Hematopoietic multipotent progenitor cell treated with erythropoietin and hydrocortisone succinate and interleukin-3 and kit ligand, for 6 days (in vitro differentiated cells): ENCODE data around the gene PROX2.

Experiments used
- DNase-seq: peaks from one replicate; pipeline ENCODE4 v3.0.0-alpha.2; 2015

PROX2 gene

DNA sequence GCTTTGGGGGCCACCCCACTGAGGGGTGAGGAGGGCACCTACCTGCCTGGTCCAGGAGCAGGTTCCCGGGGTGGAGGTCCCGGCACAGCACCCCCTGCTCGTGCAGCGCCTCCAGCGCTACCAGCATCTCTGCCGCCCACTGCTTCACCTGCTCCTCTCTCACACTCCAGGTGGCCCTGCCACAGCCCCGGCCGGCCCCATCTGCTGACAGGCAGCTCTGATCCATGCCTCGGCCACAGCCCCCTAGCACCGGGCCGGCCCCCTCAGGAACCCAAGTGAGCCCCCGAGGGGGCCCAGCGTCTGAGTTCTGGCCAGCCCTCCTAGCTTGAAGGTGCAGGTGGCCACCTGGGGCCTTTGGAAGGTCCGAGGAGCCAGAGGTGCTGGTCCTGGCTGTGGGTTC lies 33.6 kb upstream of the PROX2 start:
- no peak for DNase-seq

- DNase-seq: no peak
Observed at GRCh38 chr14:74908861-74909341, 33.0 kb upstream of the PROX2 start.

DNA sequence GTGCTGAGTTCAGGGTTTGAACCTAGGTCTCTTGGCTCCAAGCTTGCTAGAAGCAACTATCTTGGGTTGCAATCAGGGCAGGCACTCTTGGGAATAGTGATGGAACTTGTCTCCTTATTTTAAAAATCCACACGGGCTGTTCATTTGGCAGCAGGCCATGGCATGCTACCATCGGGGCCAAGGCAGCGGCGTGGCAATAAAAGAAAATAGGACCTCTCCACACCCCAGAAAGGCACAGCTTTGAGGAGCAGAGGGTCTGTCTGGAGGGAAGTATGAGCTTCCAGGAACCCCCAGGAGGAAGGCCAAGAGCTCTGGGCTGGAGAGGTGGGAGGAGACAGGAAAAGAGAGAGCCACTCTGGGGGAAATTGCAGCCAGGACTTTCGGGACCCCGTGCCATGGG lies 31.8 kb upstream of the PROX2 start:
- no peak for DNase-seq

DNA sequence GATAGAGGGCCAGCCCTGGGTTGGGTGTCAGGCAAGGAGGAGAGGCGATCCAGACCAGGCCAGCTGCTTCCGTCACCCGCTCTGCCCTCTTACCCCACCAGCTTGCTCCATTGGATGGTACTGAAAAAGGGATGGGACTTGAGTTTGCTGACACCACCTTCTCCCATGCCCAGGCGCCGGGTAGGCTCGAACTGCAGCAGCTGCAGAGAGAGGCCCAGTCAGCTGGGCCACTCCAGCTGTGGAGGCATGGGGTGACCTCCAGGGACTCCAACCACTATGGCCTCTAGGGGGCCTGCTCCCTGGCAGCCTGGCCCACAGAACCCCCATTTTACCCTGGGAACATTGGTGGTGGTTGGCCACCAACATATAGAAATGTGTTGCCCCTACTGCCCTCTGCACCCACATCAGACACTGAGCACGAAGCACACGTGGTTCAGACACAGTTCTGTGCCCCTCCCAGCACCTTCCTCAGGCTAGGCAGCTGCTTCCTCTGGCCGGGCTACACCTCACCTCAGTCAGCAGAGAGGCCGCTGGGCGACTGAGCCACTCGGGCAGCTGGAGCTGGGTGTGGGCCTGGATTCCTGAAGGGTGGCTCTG lies 31.1 kb upstream of the PROX2 start:
- DNase-seq: peak; percentile 54

DNA sequence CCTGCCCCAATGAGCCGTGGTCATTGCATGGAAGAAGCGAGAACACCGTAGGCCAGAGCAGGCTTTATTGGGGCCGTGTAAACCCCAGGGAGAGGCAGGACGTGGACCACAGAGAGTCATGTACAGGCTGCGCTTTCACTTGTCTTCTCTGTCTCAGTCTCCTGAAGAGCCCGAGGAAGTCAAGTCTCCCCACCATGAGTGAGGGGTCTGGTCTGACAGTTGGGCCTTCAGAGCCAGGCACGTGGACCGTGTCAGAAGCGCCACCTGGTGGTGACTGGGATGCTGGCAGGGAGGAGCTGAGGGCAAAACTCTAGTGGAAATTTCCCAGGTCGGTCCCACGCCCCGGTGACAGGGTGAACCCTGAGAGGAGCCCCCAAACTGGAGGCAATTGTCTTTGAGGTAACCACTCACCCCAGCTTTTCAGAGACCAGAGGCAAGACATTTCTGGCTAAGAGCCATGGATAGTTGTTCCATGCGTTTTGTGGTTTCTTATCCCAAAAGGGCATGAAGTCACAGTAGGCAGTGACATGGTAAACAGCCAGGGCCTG lies 29.7 kb upstream of the PROX2 start:
- peak; percentile 86 for DNase-seq

DNA sequence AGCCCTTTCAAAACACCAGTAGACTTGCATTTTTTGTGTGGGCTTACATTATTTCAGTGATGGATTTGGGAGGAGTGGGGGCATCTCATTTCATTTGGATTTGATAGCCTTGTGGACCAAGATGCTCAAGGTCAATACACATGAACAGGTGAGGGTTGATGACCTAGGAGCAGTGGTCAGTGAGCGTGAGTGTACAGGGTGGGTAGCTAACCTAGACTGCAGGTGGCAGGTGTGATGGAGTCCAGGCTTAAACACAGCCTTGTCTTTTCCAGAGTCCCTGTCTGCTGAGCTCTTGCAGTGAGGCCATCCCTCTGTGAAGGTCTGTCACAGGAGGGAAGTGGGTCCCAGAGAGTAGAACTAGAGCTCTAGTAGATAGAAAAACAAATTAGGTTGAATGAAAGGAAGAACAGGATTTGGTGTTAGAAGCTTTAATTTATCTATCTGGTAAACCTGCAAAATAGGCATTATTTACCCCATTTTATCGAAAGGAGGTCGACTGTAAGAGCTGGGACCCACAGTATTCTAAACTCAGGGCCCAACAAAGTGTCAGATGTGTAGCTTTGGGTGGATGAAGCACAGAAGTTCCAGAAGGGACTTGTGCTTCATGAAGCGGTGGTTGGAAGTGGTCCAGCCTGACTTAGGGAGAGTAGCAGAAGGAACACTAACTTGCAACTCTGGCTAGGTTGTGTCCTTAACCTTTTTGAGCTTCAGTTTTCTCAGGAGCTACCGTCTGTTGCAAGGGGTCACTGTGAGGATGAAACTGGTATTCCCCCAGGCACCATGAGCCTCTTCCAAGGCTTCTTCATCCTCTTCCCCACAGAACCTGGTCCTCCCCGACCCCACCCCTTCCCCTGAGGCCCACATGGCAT lies 28.9 kb upstream of the PROX2 start:
- DNase-seq: peak; percentile 24

GRCh38 chr14:74902941-74903705 lies 27.2 kb upstream of the PROX2 start:
- DNase-seq: no peak

- no peak for DNase-seq
Observed at GRCh38 chr14:74898694-74899093, 22.7 kb upstream of the PROX2 start.

DNA sequence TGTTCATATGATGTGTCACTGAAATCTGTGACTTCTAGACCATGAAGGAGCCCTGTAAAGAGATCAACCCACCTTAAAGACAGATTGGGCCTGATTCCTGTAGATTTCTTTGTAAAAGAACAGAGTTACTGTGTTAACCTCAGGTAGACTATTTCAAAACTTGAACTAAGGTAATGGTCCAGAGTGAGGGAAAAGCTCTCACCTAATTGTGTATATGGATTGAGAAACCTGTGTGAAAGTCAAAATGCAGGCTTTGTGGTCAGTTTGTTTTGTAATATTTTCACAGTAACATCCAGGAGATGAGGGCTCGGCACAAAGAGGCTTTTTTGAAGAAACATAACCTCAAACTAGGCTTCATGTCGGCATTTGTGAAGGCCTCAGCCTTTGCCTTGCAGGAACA lies 22.1 kb upstream of the PROX2 start:
- no peak for DNase-seq

GRCh38 chr14:74897642-74898041 lies 21.7 kb upstream of the PROX2 start:
- DNase-seq: no peak

GRCh38 chr14:74896400-74896799 lies 20.5 kb upstream of the PROX2 start:
- no peak for DNase-seq

- no peak for DNase-seq
Observed at GRCh38 chr14:74893614-74894091, 17.7 kb upstream of the PROX2 start.

DNA sequence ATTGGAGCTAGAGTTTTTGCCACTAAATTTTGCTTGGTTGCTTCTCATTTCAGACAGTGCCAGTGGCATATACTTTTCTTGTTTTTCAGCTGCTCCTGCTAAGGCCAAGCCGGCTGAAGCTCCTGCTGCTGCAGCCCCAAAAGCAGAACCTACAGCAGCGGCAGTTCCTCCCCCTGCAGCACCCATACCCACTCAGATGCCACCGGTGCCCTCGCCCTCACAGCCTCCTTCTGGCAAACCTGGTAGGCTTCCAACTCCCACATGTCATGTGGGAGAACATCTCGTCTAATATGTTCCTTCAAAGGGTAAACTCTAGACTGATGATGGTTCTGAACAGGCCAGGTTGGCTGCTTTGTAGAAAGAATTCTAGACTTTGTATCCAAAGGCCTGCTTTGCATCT lies 16.8 kb upstream of the PROX2 start:
- DNase-seq: no peak

DNA sequence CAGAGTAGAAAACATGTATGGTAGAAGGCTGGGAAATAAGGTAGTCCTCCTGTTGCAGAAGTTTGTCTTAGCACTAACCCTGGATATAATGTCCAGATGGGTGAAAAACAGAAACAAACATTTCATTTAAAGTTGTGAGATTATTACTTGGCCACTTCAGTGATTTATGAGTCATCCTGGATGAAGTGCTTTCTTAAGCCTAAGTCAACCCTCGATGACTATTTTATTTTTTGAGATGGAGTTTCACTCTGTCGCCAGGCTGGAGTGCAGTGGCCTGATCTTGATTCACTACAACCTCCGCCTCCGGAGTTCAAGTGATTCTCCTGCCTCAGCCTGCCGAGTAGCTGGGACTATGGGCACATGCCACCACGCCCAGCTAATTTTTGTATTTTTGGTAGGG lies 15.9 kb upstream of the PROX2 start:
- no peak for DNase-seq

DNA sequence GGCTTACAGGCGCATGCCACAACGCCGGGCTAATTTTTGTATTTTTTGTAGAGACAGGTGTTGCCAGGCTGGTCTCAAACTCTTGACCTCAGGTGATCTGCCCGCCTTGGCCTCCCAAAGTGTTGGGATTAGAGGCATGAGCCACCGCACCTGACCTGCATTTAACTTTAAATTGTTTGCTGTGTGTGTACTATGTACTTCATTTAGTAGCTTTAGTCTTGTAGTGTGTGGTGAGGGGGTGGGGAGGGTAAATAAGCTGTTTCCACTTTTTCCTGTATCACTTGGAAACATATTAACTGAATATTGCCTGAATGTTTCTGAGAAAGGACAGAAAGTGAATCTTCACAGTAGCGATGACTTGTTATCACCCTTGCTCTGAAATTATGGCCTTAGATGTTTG lies 14.3 kb upstream of the PROX2 start:
- DNase-seq: no peak

DNA sequence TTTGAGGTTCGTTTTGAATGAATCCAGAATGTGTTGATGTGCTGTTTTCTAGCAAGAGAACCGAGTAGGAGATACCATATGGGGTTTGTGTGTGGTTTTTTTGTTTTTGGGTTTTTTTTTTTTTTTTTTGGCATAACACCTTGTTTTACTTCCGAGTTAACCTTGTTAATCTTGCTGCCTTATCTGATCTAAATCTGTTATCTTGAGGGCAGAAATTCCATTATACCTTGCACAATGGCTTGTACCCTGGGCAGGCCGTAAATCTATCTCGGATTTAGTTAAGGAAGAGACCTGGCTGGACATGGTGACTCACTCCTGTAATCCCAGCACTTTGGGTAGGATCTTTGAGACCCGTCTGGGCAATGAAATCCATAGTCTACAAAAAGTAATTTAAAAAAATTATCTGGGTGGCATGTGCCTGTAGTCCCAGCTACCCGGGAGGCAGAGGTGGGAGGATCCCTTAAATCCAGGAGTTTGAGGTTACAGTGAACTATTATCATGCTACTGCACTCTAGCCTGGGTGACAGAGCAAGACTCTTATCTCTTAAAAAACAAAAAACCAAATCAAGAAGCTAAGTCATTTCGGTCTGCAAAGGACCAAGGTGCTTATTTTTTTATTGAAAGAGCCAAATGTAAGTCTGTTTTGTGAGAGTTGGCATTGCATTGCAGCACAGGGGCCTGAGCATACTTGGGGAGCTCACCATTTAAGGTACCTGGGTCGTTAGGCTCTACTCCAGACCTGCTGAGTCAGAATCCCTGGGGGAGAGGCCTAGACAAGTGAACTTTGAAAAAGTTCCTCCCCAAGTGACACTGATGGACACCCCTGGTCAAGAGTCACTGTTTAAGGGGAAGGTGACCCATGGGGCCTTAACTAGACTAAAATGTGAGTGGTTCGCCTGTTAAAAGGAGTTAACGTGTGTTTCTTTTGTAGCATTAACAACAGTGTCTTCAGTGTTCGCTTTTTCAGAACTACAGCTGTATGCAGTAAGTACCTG lies 12.5 kb upstream of the PROX2 start:
- DNase-seq: peak; percentile 93

- no peak for DNase-seq
Observed at GRCh38 chr14:74886001-74886400, 10.1 kb upstream of the PROX2 start.

DNA sequence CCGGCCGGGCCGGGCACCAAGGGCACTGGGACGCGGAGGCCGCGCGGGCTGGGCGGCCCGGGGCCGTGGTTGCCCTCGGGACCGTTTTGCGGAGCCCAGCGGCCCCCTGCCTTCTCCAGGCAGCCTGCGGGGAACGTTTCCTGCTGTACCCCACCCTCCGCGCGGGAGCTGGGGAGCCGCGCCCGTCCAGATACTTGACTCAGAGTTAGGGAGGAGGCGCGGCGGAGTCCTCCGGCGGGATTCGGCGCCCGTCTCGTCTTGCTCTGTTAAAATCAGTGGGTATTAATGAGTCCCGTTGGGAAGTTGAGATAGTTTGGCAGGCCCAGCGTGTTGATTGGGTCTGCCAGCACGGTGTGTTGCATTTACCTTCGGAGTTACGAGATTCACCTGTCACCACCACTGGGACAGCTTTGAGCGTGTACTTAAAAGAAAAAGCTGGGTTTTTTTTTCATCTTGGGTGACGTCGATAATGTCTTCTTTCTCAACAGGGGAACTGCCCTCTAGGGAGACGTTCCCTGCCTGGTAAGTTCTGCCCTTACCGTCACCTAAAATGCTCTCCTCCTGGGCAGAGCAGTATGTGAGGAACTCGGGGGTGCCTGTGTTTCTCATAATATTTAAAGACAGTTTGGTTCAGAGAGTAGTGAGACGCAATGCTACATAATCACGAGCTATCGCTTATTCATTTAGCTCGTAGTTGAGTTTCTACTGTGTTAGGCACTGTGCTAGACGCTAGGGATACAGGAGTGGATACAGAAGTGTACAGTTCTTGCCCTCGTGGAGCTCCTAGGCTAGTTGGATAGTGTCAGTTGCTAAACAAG lies 6.4 kb upstream of the PROX2 start:
- peak; percentile 74 for DNase-seq

DNA sequence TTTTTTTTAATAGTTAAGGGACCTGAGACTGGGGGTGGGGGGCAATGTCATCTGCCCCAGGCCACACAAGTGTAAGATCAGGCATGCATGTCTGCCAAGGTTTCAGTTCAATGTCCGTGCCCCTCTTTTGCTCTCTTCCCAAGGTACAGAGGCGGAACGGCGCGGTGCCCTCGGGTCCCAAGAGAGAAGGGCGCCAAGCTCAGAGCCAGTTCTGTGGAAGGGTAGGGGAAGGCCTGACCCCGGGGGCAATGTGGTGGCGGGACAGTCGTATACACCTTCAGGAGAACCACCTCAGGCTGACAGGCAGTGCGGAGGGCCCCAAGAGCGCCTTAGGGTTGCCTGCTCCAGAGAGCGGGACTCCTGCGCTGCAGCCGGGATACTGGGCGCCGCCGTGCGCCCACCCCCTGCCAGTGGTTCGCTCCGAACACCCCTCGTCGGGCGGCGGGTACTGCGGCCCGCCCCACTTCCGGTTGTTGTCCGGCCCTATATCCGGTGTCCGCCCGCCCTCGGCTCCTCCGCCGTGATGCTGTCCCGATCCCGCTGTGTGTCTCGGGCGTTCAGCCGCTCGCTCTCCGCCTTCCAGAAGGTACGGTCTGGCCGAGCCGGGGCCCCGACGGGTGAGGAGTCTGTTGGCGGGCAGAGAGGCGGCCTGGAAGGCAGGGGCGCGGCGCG lies 5.6 kb upstream of the PROX2 start, which contains the start of gene DLST:
Gene DLST, plus strand, starts transcription at position 486 of the 672 bp plus-strand sequence. Its CDS starts 38 bp downstream, at position 524.
- peak; percentile 93 for DNase-seq
